Astrocyte of the hippocampus (primary cell): ENCODE results near the gene SPAG17.

Experiments used
- DNase-seq: peaks from one replicate; pipeline ENCODE4 v3.0.0; 2011; ENCODE audit warnings: low read depth, low spot score

The SPAG17 gene

GRCh38 chr1:118075116-118075515 lies 109.9 kb downstream of the SPAG17 start:
- no peak for DNase-seq

- DNase-seq: no peak
Measured at GRCh38 chr1:118073648-118074435, 111.2 kb downstream of the SPAG17 start.

GRCh38 chr1:118049981-118050380 lies 135.0 kb downstream of the SPAG17 start:
- DNase-seq: no peak

DNA sequence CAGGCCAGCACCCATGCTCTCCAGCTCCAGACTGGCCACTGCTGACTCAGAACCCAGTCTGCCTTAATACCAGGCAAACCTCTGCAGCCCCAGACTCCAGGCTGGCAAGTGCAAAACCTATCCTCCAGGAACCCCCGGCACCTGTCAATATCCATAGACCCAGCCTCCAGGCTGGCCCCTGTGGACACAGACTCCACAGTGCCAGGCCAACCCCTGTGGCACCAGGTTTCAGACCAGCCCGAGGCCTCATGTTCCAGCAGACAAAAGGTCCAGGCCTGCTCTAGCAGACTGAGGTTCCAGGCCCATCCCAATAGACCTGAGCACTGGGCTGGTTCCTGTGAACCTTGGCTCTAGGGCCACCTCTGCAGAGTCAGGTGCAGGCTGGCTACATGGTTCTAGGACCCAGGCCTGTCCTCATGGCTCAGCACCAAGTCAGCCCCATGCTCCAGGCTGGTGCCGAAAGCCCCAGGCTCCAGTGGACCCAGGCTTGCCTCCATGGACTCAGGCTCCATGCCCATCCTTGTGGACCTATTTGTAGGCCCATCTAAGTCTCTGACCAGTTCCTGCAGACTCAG lies 137.3 kb downstream of the SPAG17 start:
- DNase-seq: no peak

DNA sequence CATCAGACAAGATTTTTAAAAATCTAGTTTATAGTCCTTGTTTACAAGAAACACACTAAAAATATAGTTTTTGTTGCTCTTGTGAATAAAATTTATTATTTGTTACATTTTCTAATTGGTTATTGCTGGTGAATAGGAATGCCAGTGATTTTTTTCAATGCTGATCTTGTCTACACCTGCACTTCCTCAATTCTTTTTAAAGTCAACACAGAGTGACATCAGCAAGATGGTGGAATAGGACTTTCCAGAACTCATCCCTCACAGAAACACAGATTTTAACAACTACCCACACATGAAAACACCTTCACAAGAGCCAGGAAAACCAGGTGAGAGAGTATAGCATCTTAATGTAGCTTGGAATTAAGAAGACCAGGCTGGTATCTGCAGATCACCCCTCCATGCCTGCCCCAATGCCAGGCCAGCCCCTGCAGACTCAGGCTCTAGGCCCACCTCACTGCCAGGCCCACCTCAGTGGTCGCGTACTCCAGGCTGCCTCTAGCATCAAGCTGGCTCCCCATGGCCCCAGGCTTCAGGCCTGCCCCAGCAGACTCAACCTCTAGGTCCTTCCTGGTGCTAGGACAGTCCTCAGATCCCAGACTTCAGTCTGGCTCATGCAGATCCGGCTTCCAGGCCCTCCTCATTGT lies 137.9 kb downstream of the SPAG17 start:
- no peak for DNase-seq

GRCh38 chr1:118043624-118044023 lies 141.4 kb downstream of the SPAG17 start:
- no peak for DNase-seq

DNA sequence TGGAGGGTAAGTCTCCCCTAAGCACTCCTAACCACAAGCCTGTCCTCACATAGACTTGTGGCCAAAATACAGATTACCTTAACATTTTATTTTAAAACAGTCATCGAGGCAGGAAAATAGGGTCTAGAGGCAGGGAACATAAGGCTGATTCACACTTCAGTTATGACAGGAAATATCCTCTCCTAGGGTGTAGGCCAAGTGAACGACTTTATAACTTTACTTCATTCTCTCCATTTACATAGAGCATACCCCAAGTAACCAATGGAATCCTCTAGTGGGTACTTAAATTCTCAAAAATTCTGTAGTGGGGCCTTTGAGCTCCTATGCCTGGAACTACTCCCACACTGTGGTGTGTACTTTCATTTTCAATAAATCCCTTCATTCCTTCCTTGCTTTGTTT lies 142.5 kb downstream of the SPAG17 start:
- peak; percentile 2 for DNase-seq

DNA sequence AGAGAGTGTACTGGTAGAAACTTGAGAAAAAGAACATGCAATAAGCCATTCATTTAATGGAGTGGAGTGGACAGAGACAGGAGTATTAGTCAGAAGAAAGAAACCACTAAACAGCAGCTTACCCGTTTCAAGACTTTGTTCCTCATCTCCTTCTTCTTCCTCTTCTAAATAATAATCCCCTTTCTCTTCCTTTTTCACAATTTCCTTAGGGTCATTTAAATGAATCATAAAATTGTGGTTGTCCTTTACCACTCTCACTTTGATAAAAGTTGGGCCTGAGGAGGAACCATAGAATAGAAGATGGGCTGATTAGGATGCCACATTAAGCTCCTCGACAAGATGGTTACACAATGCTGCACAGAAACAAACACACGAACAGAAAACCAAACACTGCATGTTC lies 145.9 kb downstream of the SPAG17 start:
- DNase-seq: no peak

- DNase-seq: no peak
Measured at GRCh38 chr1:118032883-118033282, 152.1 kb downstream of the SPAG17 start.

GRCh38 chr1:118028267-118028666 lies 156.8 kb downstream of the SPAG17 start:
- no peak for DNase-seq

GRCh38 chr1:118023199-118023598 lies 161.8 kb downstream of the SPAG17 start:
- no peak for DNase-seq

GRCh38 chr1:118021668-118022067 lies 163.4 kb downstream of the SPAG17 start:
- no peak for DNase-seq

DNA sequence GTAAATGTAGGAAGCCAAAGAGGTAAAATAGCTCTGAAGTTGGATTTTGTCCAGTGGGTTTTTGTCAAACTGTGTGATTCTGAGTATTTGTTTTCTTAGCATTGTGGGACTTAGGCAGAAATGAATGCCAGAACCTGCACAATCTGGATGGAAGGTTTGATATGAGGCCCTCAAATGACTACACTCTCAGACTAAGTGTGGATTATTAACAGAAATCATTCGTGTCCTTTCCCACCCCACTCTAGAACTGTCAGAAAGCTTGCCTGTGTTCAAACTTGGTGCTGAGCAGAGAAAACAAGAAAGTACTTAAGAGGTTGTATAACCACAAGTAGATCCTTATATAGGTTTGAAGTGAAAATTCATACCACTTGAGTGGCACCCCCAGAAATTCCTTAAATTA lies 167.0 kb downstream of the SPAG17 start:
- DNase-seq: no peak

DNA sequence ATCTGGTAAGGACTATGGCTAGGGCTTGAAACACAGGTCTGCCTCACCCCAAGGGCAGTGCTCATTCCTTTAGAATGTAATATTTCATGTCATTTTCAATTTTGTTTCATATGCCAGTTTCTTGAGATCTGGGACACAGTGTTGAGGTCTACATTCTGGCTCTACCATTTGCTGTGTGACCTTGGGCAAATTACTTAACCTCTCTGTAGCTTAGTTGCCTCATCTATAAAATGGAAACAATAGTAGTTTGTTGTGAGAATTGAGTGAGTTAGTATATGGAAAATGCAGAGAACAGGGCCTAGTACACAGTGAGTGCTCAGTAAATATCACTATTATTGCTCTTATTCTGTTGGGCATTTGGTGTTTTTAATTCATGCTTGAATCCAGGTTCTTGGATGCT lies 171.1 kb downstream of the SPAG17 start:
- no peak for DNase-seq

DNA sequence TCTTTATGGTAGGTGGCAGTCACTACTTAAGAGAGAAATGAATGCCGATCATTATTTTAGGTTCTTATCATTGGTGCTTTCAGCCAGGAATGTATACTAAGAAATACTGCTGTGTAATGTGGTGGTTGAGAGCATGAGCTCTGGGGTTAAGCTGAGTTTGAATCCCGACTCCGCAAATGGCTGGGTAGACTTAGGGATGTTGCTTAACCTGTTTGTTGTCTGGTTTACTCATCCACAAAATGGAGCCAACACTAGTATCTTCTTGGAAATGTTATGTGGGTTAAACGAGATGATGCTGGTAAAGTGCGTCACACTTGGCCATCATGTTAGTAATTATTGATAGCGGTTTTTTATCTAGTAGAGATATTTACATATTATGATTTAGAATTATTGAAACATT lies 171.7 kb downstream of the SPAG17 start:
- no peak for DNase-seq

GRCh38 chr1:118012515-118013124 lies 172.4 kb downstream of the SPAG17 start:
- no peak for DNase-seq

DNA sequence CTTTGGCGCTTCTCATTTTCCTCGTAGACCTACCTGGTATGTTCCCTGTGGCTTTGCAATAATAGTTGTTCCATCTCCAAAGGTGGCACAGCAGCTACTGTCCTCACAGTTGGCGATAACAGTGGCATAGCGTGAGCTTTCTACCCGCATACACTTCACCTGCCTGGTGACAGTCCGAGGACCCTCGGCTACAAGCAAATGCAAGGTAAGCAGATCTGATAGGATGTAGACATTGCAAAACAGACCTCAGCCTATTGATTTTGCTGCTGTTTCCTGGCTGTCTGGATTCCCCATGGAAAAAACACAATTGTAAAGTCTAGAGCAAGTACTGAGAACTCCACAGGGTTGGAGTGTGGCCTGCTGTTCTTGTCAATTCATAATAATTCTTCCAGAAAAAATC lies 177.0 kb downstream of the SPAG17 start:
- DNase-seq: no peak

DNA sequence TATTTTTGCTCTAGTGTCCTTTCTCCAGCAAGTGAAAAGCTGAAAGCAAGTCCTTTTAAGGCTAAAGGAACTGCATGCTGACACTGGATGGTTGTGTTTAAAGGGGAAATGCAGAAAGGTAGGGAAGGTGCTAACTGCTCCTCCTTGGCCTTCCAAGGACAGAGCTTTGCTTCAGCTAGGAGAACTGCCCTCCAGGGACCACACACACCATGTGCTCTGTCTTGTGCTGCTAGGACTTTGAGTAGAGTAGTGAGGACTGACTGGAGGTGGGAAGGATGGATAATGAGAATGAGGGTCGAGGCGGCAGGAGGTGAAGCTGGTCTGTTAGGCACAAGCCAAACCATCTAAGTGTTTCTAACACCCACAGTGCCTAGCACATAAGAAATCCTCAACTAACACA lies 177.6 kb downstream of the SPAG17 start:
- DNase-seq: no peak

DNA sequence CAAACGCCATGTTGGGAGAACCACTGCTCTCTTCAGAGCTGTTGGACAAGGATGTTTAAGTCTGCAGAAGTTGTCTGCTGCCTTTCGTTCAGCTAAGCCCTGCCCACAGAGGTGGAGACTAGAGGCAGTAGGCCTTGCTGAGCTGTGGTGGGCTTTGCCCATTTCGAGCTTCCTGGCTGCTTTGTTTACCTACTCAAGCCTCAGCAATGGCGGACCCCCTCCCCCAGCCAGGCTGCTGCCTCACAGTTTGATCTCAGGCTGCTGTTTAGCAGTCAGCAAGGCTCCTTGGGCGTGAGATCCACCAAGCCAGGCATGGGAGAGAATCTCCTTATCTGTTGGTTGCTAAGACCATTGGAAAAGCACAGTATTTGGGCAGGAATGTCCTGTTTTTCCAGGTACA lies 180.7 kb downstream of the SPAG17 start:
- no peak for DNase-seq

DNA sequence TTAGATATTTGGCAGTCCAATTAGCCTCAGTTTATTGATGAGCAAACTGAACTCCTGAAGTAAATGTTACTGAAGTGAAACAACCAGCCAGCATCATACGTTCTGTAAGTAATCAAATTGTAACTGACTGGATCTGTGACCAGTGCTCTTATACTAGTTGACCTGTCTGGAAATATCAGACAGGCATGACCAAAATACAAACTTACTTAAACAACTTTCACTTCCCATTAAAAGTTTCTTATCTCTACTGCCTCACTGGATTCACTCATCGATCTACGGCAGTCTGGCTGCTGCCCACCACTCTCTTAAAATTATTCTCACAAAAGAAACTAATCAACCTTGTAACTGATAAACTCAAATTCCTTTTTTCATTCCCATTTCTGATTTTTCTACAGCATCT lies 199.1 kb downstream of the SPAG17 start:
- no peak for DNase-seq

- no peak for DNase-seq
Measured at GRCh38 chr1:117985239-117985638, 199.8 kb downstream of the SPAG17 start.

DNA sequence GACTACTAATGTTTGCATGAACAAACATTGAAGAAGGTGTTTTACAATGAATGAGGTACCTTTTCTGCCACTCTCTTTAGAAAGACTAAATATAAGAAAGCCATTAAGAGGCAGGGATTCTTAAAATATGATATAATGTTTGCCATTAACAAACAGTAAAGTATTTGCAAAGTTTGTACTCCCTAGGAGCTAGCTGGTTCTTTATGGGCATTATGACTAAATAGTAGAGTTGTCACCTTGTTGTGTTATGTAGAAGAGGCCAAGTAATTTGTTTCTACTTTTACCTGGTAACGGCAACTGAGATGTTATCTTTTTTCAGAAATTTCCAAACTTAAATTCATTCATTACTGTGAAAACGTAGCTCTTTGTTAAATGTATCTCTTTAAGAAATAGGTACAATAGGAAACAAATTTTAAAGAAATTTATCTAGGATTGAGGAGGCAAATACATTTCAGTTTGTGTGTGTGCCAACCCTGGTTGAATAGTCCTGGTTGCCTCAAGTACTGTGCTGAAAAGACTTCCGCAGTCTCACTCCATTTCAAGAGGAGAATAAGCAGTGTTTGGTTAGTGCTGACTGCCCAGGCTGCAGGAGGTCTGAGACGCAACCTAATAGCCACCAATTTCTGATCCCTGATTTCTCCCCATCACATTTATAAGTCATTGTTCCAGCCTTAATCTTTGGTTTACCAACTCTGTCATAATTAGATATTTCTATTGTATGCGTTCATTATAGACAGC lies 203.4 kb downstream of the SPAG17 start:
- no peak for DNase-seq
